GM12878 (cell line): ENCODE data around the gene IQCK.

Experiments
- EZH2 ChIP-seq: IDR thresholded peaks from 2 replicates; pipeline ENCODE4 v1.6.1; 2012; ENCODE audit warnings: low read depth, mild to moderate bottlenecking, control low read depth, inconsistent platforms, low read length, borderline replicate concordance; ENCODE audit not compliant: control insufficient read depth
- LARP7 ChIP-seq: fragments of 450-650 bp; IDR thresholded peaks from 2 replicates; pipeline ENCODE4 v1.6.1; 2017; ENCODE audit warnings: mild to moderate bottlenecking
- NBN ChIP-seq: fragments of 450-650 bp; IDR thresholded peaks from 2 replicates; pipeline ENCODE4 v1.6.1; 2016
- SREBF1 ChIP-seq: IDR thresholded peaks from 2 replicates; pipeline ENCODE4 v1.6.1; 2012; ENCODE audit warnings: mild to moderate bottlenecking, low read length
- TF ChIP-seq, protein P1 (sequence below): fragments of 150-350 bp; IDR thresholded peaks from 2 replicates; pipeline ENCODE4 v1.6.1; 2016; ENCODE audit warnings: low read depth, low read length
- TF ChIP-seq, protein P2 (sequence below): fragments of 450-650 bp; IDR thresholded peaks from 2 replicates; pipeline ENCODE4 v1.6.1; 2018; ENCODE audit warnings: borderline replicate concordance, mild to moderate bottlenecking; ENCODE audit not compliant: partially characterized antibody
- TF ChIP-seq, protein P3 (sequence below): IDR thresholded peaks from 2 replicates; pipeline ENCODE4 v1.6.1; 2012; ENCODE audit warnings: low read length, inconsistent platforms

DNA sequence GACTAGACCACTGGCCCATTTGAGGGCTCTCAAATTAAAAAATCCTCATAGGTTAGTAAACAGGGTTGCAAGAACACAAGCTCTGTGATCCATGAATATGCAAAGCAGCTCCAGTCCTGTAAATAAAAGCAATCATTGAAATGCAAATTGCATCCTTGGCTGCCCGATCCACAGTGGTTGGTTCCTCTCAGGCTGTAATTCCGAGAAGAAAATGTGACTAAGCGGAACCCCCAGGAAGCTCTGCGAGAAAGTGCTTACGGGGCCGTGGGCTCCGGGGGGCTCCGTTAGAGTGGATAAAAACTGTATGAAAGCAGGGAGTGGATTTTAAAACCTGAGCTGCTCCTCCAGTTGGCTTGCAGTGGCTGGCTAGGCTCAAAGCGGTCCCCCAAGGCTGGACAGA lies 164.1 kb downstream of the IQCK start:
- TF ChIP-seq NBN: no peak
- TF ChIP-seq LARP7: no peak
- TF ChIP-seq, protein P1, sequence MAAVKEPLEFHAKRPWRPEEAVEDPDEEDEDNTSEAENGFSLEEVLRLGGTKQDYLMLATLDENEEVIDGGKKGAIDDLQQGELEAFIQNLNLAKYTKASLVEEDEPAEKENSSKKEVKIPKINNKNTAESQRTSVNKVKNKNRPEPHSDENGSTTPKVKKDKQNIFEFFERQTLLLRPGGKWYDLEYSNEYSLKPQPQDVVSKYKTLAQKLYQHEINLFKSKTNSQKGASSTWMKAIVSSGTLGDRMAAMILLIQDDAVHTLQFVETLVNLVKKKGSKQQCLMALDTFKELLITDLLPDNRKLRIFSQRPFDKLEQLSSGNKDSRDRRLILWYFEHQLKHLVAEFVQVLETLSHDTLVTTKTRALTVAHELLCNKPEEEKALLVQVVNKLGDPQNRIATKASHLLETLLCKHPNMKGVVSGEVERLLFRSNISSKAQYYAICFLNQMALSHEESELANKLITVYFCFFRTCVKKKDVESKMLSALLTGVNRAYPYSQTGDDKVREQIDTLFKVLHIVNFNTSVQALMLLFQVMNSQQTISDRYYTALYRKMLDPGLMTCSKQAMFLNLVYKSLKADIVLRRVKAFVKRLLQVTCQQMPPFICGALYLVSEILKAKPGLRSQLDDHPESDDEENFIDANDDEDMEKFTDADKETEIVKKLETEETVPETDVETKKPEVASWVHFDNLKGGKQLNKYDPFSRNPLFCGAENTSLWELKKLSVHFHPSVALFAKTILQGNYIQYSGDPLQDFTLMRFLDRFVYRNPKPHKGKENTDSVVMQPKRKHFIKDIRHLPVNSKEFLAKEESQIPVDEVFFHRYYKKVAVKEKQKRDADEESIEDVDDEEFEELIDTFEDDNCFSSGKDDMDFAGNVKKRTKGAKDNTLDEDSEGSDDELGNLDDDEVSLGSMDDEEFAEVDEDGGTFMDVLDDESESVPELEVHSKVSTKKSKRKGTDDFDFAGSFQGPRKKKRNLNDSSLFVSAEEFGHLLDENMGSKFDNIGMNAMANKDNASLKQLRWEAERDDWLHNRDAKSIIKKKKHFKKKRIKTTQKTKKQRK: no peak
- no peak for TF ChIP-seq EZH2
- TF ChIP-seq, protein P2, sequence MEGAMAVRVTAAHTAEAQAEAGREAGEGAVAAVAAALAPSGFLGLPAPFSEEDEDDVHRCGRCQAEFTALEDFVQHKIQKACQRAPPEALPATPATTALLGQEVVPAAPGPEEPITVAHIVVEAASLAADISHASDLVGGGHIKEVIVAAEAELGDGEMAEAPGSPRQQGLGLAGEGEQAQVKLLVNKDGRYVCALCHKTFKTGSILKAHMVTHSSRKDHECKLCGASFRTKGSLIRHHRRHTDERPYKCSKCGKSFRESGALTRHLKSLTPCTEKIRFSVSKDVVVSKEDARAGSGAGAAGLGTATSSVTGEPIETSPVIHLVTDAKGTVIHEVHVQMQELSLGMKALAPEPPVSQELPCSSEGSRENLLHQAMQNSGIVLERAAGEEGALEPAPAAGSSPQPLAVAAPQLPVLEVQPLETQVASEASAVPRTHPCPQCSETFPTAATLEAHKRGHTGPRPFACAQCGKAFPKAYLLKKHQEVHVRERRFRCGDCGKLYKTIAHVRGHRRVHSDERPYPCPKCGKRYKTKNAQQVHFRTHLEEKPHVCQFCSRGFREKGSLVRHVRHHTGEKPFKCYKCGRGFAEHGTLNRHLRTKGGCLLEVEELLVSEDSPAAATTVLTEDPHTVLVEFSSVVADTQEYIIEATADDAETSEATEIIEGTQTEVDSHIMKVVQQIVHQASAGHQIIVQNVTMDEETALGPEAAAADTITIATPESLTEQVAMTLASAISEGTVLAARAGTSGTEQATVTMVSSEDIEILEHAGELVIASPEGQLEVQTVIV: no peak
- TF ChIP-seq, protein P3, sequence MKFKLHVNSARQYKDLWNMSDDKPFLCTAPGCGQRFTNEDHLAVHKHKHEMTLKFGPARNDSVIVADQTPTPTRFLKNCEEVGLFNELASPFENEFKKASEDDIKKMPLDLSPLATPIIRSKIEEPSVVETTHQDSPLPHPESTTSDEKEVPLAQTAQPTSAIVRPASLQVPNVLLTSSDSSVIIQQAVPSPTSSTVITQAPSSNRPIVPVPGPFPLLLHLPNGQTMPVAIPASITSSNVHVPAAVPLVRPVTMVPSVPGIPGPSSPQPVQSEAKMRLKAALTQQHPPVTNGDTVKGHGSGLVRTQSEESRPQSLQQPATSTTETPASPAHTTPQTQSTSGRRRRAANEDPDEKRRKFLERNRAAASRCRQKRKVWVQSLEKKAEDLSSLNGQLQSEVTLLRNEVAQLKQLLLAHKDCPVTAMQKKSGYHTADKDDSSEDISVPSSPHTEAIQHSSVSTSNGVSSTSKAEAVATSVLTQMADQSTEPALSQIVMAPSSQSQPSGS: no peak
- TF ChIP-seq SREBF1: no peak
